ENCODE measurements around the gene GH1. TPM values are rescaled to one million over a fixed set of nuclear protein-coding genes. Genes with fewer than 3 reads are reported as not detected.
"Not testable (repeated sequence)": the region's sequence is repeated elsewhere in the genome, so short reads cannot be mapped to it uniquely, and the experiment has no call there.

The GH1 gene
- total RNA-seq, 2 donors from 2014 or later, result not detected

GRCh38 chr17:63927464-63928171, 9.0 kb upstream of the GH1 start:
- H3K27ac Mint-ChIP-seq, result no peak overlapping the region
- TF ChIP-seq, protein P1, sequence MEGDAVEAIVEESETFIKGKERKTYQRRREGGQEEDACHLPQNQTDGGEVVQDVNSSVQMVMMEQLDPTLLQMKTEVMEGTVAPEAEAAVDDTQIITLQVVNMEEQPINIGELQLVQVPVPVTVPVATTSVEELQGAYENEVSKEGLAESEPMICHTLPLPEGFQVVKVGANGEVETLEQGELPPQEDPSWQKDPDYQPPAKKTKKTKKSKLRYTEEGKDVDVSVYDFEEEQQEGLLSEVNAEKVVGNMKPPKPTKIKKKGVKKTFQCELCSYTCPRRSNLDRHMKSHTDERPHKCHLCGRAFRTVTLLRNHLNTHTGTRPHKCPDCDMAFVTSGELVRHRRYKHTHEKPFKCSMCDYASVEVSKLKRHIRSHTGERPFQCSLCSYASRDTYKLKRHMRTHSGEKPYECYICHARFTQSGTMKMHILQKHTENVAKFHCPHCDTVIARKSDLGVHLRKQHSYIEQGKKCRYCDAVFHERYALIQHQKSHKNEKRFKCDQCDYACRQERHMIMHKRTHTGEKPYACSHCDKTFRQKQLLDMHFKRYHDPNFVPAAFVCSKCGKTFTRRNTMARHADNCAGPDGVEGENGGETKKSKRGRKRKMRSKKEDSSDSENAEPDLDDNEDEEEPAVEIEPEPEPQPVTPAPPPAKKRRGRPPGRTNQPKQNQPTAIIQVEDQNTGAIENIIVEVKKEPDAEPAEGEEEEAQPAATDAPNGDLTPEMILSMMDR (conservative IDR thresholded peaks at IDR 0.05), result no peak
- Histone ChIP-seq H3K27ac (ENCODE audit: low read depth, low read length) (no peak overlapping the region), H3K9ac (ENCODE audit: extremely low read depth, low read length, poor library complexity, severe bottlenecking) (no peak overlapping the region), H3K4me1 (ENCODE audit: control insufficient read depth, insufficient read depth, low read length) (no peaks in the 10 kb centered on the region), H3K9me3 (ENCODE audit: control insufficient read depth, low read length) (no peaks in the 10 kb centered on the region), H3K27me3 (ENCODE audit: control insufficient read depth, insufficient read depth, low read length, poor library complexity, severe bottlenecking) (no peaks in the 10 kb centered on the region), H3K4me3 (ENCODE audit: low read length) (no peak overlapping the region), H3K36me3 (ENCODE audit: control insufficient read depth, insufficient read depth, low read length) (no peaks in the 10 kb centered on the region)
- H3K27me3 Mint-ChIP-seq (ENCODE audit: insufficient read depth), result no peaks in the 10 kb centered on the region
- DNase-seq, result no peak
- WGBS, 2 experiments (ENCODE audit: insufficient coverage in 1 of 2, insufficient read length in 1 of 2), result 79 to 87% methylated on average over 4 to 7 of the region's 8 CpGs
- no peaks in the 10 kb centered on the region for H3K9me3 Mint-ChIP-seq
- no peaks in the 10 kb centered on the region for H3K4me1 Mint-ChIP-seq
- no peak overlapping the region for H3K4me3 Mint-ChIP-seq
- H3K36me3 Mint-ChIP-seq (ENCODE audit: low read depth), result no peaks in the 10 kb centered on the region

- no peak overlapping the region for H3K4me3 Mint-ChIP-seq
- Histone ChIP-seq H3K4me1 (ENCODE audit: control insufficient read depth, insufficient read depth, low read length) (no peaks in the 10 kb centered on the region), H3K27me3 (ENCODE audit: control insufficient read depth, insufficient read depth, low read length, poor library complexity, severe bottlenecking) (no peaks in the 10 kb centered on the region), H3K4me3 (ENCODE audit: low read length) (no peak overlapping the region), H3K9ac (ENCODE audit: extremely low read depth, low read length, poor library complexity, severe bottlenecking) (no peak overlapping the region), H3K9me3 (ENCODE audit: control insufficient read depth, low read length) (no peaks in the 10 kb centered on the region), H3K36me3 (ENCODE audit: control insufficient read depth, insufficient read depth, low read length) (no peaks in the 10 kb centered on the region), H3K27ac (ENCODE audit: low read depth, low read length) (no peak overlapping the region)
- H3K4me1 Mint-ChIP-seq, result no peaks in the 10 kb centered on the region
- H3K27ac Mint-ChIP-seq, result no peak overlapping the region
- H3K27me3 Mint-ChIP-seq (ENCODE audit: insufficient read depth), result no peaks in the 10 kb centered on the region
- no peaks in the 10 kb centered on the region for H3K36me3 Mint-ChIP-seq (ENCODE audit: low read depth)
- H3K9me3 Mint-ChIP-seq, result no peaks in the 10 kb centered on the region
- DNase-seq, result no peak
- 88 to 90% methylated on average over 1 to 2 of the region's 2 CpGs for WGBS, 2 experiments (ENCODE audit: insufficient coverage in 1 of 2, insufficient read length in 1 of 2)
- TF ChIP-seq, protein P1 (conservative IDR thresholded peaks at IDR 0.05), result no peak
These were observed 7.5 kb upstream of the GH1 start for GRCh38 chr17:63926164-63926563.

GRCh38 chr17:63925615-63926014, 7.0 kb upstream of the GH1 start:
- Histone ChIP-seq H3K4me3 (ENCODE audit: low read length) (no peak overlapping the region), H3K27ac (ENCODE audit: low read depth, low read length) (no peak overlapping the region), H3K9ac (ENCODE audit: extremely low read depth, low read length, poor library complexity, severe bottlenecking) (no peak overlapping the region), H3K9me3 (ENCODE audit: control insufficient read depth, low read length) (no peaks in the 10 kb centered on the region), H3K4me1 (ENCODE audit: control insufficient read depth, insufficient read depth, low read length) (no peaks in the 10 kb centered on the region), H3K27me3 (ENCODE audit: control insufficient read depth, insufficient read depth, low read length, poor library complexity, severe bottlenecking) (no peaks in the 10 kb centered on the region), H3K36me3 (ENCODE audit: control insufficient read depth, insufficient read depth, low read length) (no peaks in the 10 kb centered on the region)
- DNase-seq, result no peak
- H3K36me3 Mint-ChIP-seq (ENCODE audit: low read depth), result no peaks in the 10 kb centered on the region
- H3K27ac Mint-ChIP-seq, result no peak overlapping the region
- TF ChIP-seq, protein P1 (conservative IDR thresholded peaks at IDR 0.05), result no peak
- H3K4me3 Mint-ChIP-seq, result no peak overlapping the region
- H3K9me3 Mint-ChIP-seq, result no peaks in the 10 kb centered on the region
- H3K27me3 Mint-ChIP-seq (ENCODE audit: insufficient read depth), result no peaks in the 10 kb centered on the region
- no peaks in the 10 kb centered on the region for H3K4me1 Mint-ChIP-seq
- WGBS, 2 experiments (ENCODE audit: insufficient coverage in 1 of 2, insufficient read length in 1 of 2), result 84 to 100% methylated on average over 3 to 5 of the region's 5 CpGs

DNA sequence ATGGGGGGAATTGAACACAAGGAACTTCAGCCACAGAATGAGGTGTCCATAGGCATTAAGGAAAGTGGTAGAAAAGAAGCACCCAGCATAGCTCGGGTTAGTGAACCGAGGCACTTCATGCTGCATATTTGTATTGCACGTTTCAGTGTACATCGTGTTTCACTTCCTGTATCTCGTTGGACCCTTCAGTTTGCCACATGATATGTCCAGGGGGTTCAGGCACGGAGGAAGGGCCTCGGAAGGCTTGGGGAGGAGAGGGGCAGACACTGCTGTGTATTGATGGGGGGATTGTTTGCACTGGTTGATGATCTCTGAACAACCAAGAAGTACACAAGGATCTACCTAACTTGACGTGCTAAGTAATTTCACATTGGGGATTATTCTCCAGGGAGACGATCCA, 3.8 kb upstream of the GH1 start:
- not testable (repeated sequence) for H3K4me3 ChIP-seq (ENCODE audit: low read length); H3K27me3 ChIP-seq (ENCODE audit: control insufficient read depth, insufficient read depth, low read length, poor library complexity, severe bottlenecking); H3K9ac ChIP-seq (ENCODE audit: extremely low read depth, low read length, poor library complexity, severe bottlenecking); H3K27ac Mint-ChIP-seq; H3K27ac ChIP-seq (ENCODE audit: low read depth, low read length); H3K4me3 Mint-ChIP-seq; H3K4me1 ChIP-seq (ENCODE audit: control insufficient read depth, insufficient read depth, low read length); H3K9me3 ChIP-seq (ENCODE audit: control insufficient read depth, low read length); H3K36me3 Mint-ChIP-seq (ENCODE audit: low read depth); DNase-seq; H3K36me3 ChIP-seq (ENCODE audit: control insufficient read depth, insufficient read depth, low read length); H3K27me3 Mint-ChIP-seq (ENCODE audit: insufficient read depth); H3K4me1 Mint-ChIP-seq; H3K9me3 Mint-ChIP-seq
- WGBS, 2 experiments (ENCODE audit: insufficient coverage in 1 of 2, insufficient read length in 1 of 2), result 91 to 93% methylated on average over 5 to 8 of the region's 9 CpGs

- DNase-seq; H3K9ac ChIP-seq (ENCODE audit: extremely low read depth, low read length, poor library complexity, severe bottlenecking); H3K36me3 ChIP-seq (ENCODE audit: control insufficient read depth, insufficient read depth, low read length); H3K27ac Mint-ChIP-seq; H3K27ac ChIP-seq (ENCODE audit: low read depth, low read length); H3K4me3 Mint-ChIP-seq; H3K4me3 ChIP-seq (ENCODE audit: low read length); H3K4me1 Mint-ChIP-seq; H3K4me1 ChIP-seq (ENCODE audit: control insufficient read depth, insufficient read depth, low read length); H3K27me3 ChIP-seq (ENCODE audit: control insufficient read depth, insufficient read depth, low read length, poor library complexity, severe bottlenecking); H3K9me3 Mint-ChIP-seq; H3K36me3 Mint-ChIP-seq (ENCODE audit: low read depth); H3K27me3 Mint-ChIP-seq (ENCODE audit: insufficient read depth); H3K9me3 ChIP-seq (ENCODE audit: control insufficient read depth, low read length): not testable (repeated sequence)
- WGBS, 2 experiments (ENCODE audit: insufficient coverage in 1 of 2, insufficient read length in 1 of 2), result 85% methylated on average over 3 to 5 of the region's 5 CpGs
These were observed 2.1 kb upstream of the GH1 start for GRCh38 chr17:63920779-63921178.

Data from endodermal cell (in vitro differentiated cells).